Testis (tissue), 3 donors: ENCODE measurements around the gene LRRC7. TPM values are rescaled to one million over a fixed set of nuclear protein-coding genes. Genes with fewer than 3 reads are reported as not detected.

Experiments used
- DNase-seq: peaks from one replicate; pipeline ENCODE4 v3.0.0-alpha.2; 2019
- H3K27ac ChIP-seq, 2 donors: fragments of 200-600 bp; sonication (generic); one replicate each; pipeline ENCODE4 v1.5.1; 2019
- H3K27me3 ChIP-seq: fragments of 200-600 bp; sonication (generic); one replicate; pipeline ENCODE4 v1.5.1; 2019
- H3K36me3 ChIP-seq: fragments of 200-600 bp; sonication (generic); one replicate; pipeline ENCODE4 v1.5.1; 2017; ENCODE audit warnings: low read depth; ENCODE audit errors: missing control alignments
- H3K4me1 ChIP-seq: fragments of 200-600 bp; sonication (generic); one replicate; pipeline ENCODE4 v1.5.1; 2019
- H3K4me3 ChIP-seq, 2 donors: fragments of 200-600 bp; sonication (generic); one replicate each; pipeline ENCODE4 v1.5.1; 2017 to 2019
- H3K9me3 ChIP-seq: fragments of 200-600 bp; sonication (generic); one replicate; pipeline ENCODE4 v1.5.1; 2017
- CTCF ChIP-seq, 3 experiments: fragments of 450-650 bp in 2 of 3; fragments of 200-600 bp in 1 of 3; sonication (generic) in 1 of 3; IDR thresholded peaks; one replicate each; pipeline ENCODE4 v1.5.1; 2016 to 2019; ENCODE audit warnings: antibody characterized with exemption in 3 of 3, mild to moderate bottlenecking in 2 of 3, moderate library complexity in 1 of 3
- POLR2A ChIP-seq: fragments of 450-650 bp; IDR thresholded peaks from one replicate; pipeline ENCODE4 v1.6.1; 2017; ENCODE audit warnings: antibody characterized with exemption, mild to moderate bottlenecking, moderate library complexity
- WGBS, 2 donors: methylation state at CpG; one replicate each; pipeline ENCODE4 v1.1.5; 2018; 5-methylcytosine and 5-hydroxymethylcytosine counted together
- intact Hi-C: fragments of 100-400 bp; cut with DNase I; formaldehyde crosslinking; loops from one replicate; pipeline ENCODE4 v1.15.1; 2023; ENCODE audit warnings: low total_unique reads
- polyA plus RNA-seq: library from polyadenylated mRNA; stranded (reverse); fragments of 350-450 nt; fragmentation: Illumina TruSeq; extraction: RNeasy Lipid Tissue Mini Kit (QIAGEN cat#74804); gene quantifications from one replicate; pipeline ENCODE4 v1.2.3, GENCODE V29; 2014; ENCODE audit warnings: low read depth, low replicate concordance; ENCODE audit not compliant: insufficient read depth
- total RNA-seq, 2 donors: library from RNA; depleted of rRNA; stranded (reverse); fragments of >200 nt; gene quantifications; one replicate each; pipeline ENCODE4 v1.2.3, GENCODE V29; 2016

Gene LRRC7
- total and polyA plus RNA-seq, 3 donors from 2014 or later, result 5.2 to 8.0 (median 6.9) TPM

DNA sequence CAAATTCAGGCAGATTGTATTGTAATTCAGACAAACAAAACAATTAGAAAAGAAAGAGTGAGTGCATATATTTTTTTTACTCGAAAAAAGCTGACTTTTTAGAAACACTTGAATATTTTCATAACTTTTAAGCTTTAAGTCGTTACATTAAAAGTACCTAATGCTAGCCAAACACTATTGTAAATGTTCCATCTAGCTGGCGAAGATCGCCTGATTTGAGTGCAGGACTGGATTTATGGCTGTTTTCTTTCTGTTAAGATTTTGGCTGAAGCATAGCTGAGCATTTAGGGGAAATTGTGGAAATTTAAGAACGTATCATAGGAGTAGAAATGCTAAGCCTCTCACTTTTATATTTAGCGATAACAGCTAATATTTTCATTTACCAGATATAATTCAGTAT, 24.6 kb downstream of the LRRC7 start:
- Histone ChIP-seq H3K27me3 (no peaks in the 10 kb centered on the region), H3K36me3 (no peaks in the 10 kb centered on the region), H3K4me3 (no peak overlapping the region), H3K27ac (no peak overlapping the region), H3K9me3 (no peaks in the 10 kb centered on the region), H3K4me1 (no peaks in the 10 kb centered on the region)
- TF ChIP-seq POLR2A (no peak), CTCF (IDR thresholded peaks at IDR 0.05) (no peak)
- intact Hi-C loops, result no loop called here
- WGBS, 2 donors, result 71 to 72% methylated on average over 6 of the region's 6 CpGs
- DNase-seq, result no peak

- 81 to 87% methylated on average over 2 of the region's 2 CpGs for WGBS, 2 donors
These were observed 27.8 kb downstream of the LRRC7 start for GRCh38 chr1:69595486-69595885.

GRCh38 chr1:69611316-69611715, 43.6 kb downstream of the LRRC7 start:
- no peaks in the 10 kb centered on the region for H3K4me1 ChIP-seq
- H3K9me3 ChIP-seq, result no peaks in the 10 kb centered on the region
- no peak for TF ChIP-seq POLR2A
- no peak for TF ChIP-seq CTCF (IDR thresholded peaks at IDR 0.05)
- H3K27ac ChIP-seq, result no peak overlapping the region
- no peak overlapping the region for H3K4me3 ChIP-seq
- intact Hi-C loops, result no loop called here
- H3K27me3 ChIP-seq, result no peaks in the 10 kb centered on the region
- no peaks in the 10 kb centered on the region for H3K36me3 ChIP-seq
- DNase-seq, result no peak
- 70 to 72% methylated on average over 3 of the region's 3 CpGs for WGBS, 2 donors

More at GRCh38 chr1:69595486-69595885, 27.8 kb downstream of the LRRC7 start:
- H3K9me3 ChIP-seq, result no peaks in the 10 kb centered on the region
- no peak overlapping the region for H3K27ac ChIP-seq
- no peaks in the 10 kb centered on the region for H3K4me1 ChIP-seq
- TF ChIP-seq POLR2A (no peak), CTCF (IDR thresholded peaks at IDR 0.05) (no peak)
- no peaks in the 10 kb centered on the region for H3K27me3 ChIP-seq
- no peak overlapping the region for H3K4me3 ChIP-seq
- no peaks in the 10 kb centered on the region for H3K36me3 ChIP-seq
- no peak for DNase-seq
- intact Hi-C loops, result no loop called here

DNA sequence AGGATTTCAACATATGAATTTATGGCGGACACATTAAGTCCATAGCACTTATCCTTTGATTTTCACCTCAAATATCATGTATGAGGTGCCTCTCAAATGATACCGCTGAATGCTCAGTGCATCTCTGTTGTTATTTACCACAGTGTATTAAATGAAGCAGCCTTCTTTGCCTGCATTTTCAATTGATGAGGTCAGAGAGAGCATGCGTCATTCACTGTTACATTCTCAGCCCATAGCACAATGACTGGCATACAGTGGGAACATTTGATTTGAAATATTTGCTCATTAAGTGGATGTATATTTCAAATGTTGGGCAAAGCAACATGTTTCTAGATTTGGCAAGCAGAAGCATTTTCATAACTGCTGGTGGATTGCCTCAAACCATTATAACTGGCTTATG, 45.7 kb downstream of the LRRC7 start:
- H3K4me3 ChIP-seq, result no peak overlapping the region
- DNase-seq, result no peak
- no peaks in the 10 kb centered on the region for H3K36me3 ChIP-seq

More for the DNA sequence above, 45.7 kb downstream of the LRRC7 start:
- intact Hi-C loops, result no loop called here
- 94 to 98% methylated on average over 3 of the region's 3 CpGs for WGBS, 2 donors
- no peaks in the 10 kb centered on the region for H3K9me3 ChIP-seq
- H3K27ac ChIP-seq, result no peak overlapping the region
- TF ChIP-seq POLR2A, result no peak
- no peak for TF ChIP-seq CTCF (IDR thresholded peaks at IDR 0.05)
- H3K4me1 ChIP-seq, result no peaks in the 10 kb centered on the region
- H3K27me3 ChIP-seq, result no peaks in the 10 kb centered on the region
